Activated CD4-positive, alpha-beta T cell treated with anti-CD3 and anti-CD28 coated beads for 36 hours (primary cell): ENCODE measurements around the gene COPG2. TPM values are rescaled to one million over a fixed set of nuclear protein-coding genes. Genes with fewer than 3 reads are reported as not detected.
A peak's percentile ranks its signal among the peaks of the same experiment; 100 is the strongest.

Experiments used
- ATAC-seq: fragments of 200-7000 bp; cut with Tn5 transposase; one replicate; pipeline ENCODE4 v1.10.0; 2021; ENCODE audit warnings: mild to moderate bottlenecking, moderate library complexity
- CTCF ChIA-PET: fragments of 350-600 bp; sonication (Branson Sonifier 250); formaldehyde crosslinking; loops from one replicate; lab custom pipeline; 2021; ENCODE audit warnings: antibody characterized with exemption; lab: Charles Lee
- POLR2A ChIA-PET: fragments of 350-600 bp; sonication (Branson Sonifier 250); formaldehyde crosslinking; loops from one replicate; lab custom pipeline; 2021; ENCODE audit warnings: antibody characterized with exemption, inconsistent platforms; lab: Charles Lee
- DNase-seq: peaks from one replicate; pipeline ENCODE4 v3.0.0-alpha.2; 2020
- H3K27ac Mint-ChIP-seq: one replicate; pipeline ENCODE4 v1.8.0; 2021; ENCODE audit warnings: mixed read lengths
- H3K27me3 Mint-ChIP-seq: one replicate; pipeline ENCODE4 v1.8.0; 2021; ENCODE audit warnings: mixed read lengths
- H3K36me3 Mint-ChIP-seq: one replicate; pipeline ENCODE4 v1.8.0; 2021; ENCODE audit warnings: low read depth, mixed read lengths
- H3K4me1 Mint-ChIP-seq: one replicate; pipeline ENCODE4 v1.8.0; 2021; ENCODE audit warnings: mixed read lengths
- H3K4me3 Mint-ChIP-seq: one replicate; pipeline ENCODE4 v1.8.0; 2021; ENCODE audit warnings: mild to moderate bottlenecking, moderate library complexity, mixed read lengths
- H3K9me3 Mint-ChIP-seq: one replicate; pipeline ENCODE4 v1.8.0; 2021; ENCODE audit warnings: low read depth, mixed read lengths
- intact Hi-C, 2 experiments: fragments of 100-400 bp; cut with DNase I in 1 of 2; cut with micrococcal nuclease in 1 of 2; formaldehyde crosslinking; loops; one replicate each; pipeline versions ENCODE4 v1.14.2 to v1.15.1; 2022 to 2024; cut with DNase I, micrococcal nuclease
- total RNA-seq, 2 experiments: library from RNA; stranded (reverse); gene quantifications; one replicate each; pipeline ENCODE4 v1.2.3, GENCODE V29; 2021

Gene COPG2
- total RNA-seq, 2 experiments from 2014 or later = 23.5 to 25.9 TPM

- CTCF ChIA-PET = no interaction called here
- no peak overlapping the region for H3K27ac Mint-ChIP-seq
- DNase-seq (no peak), ATAC-seq (no peak)
- H3K4me1 Mint-ChIP-seq = no peaks in the 10 kb centered on the region
- intact Hi-C loops = no loop called here
- no peaks in the 10 kb centered on the region for H3K36me3 Mint-ChIP-seq
- H3K27me3 Mint-ChIP-seq = peaks cover 3% of the 10 kb centered on the region
- POLR2A ChIA-PET = no interaction called here
- H3K4me3 Mint-ChIP-seq = no peak overlapping the region
- H3K9me3 Mint-ChIP-seq = no peaks in the 10 kb centered on the region
Measured at GRCh38 chr7:130683026-130683425, 14.5 kb upstream of the COPG2 start.

GRCh38 chr7:130674456-130674855 is 5.9 kb upstream of the COPG2 start:
- ChIA-PET CTCF (no interaction called here), POLR2A (no interaction called here)
- H3K27me3 Mint-ChIP-seq = peaks cover 8% of the 10 kb centered on the region
- H3K36me3 Mint-ChIP-seq = no peaks in the 10 kb centered on the region
- H3K4me1 Mint-ChIP-seq = peaks cover 3% of the 10 kb centered on the region
- no peak overlapping the region for H3K27ac Mint-ChIP-seq
- intact Hi-C loops = no loop called here
- H3K9me3 Mint-ChIP-seq = no peaks in the 10 kb centered on the region
- H3K4me3 Mint-ChIP-seq = no peak overlapping the region
- ATAC-seq (no peak), DNase-seq (no peak)

GRCh38 chr7:130673066-130673465 is 4.5 kb upstream of the COPG2 start:
- peaks cover 9% of the 10 kb centered on the region for H3K4me1 Mint-ChIP-seq
- ChIA-PET POLR2A (no interaction called here), CTCF (no interaction called here)
- intact Hi-C loops = no loop called here
- no peaks in the 10 kb centered on the region for H3K36me3 Mint-ChIP-seq
- ATAC-seq = no peak
- H3K27me3 Mint-ChIP-seq = peaks cover 8% of the 10 kb centered on the region
- H3K9me3 Mint-ChIP-seq = no peaks in the 10 kb centered on the region
- H3K4me3 Mint-ChIP-seq = no peak overlapping the region
- DNase-seq = no peak
- H3K27ac Mint-ChIP-seq = no peak overlapping the region

- H3K4me3 Mint-ChIP-seq = no peak overlapping the region
- DNase-seq (no peak), ATAC-seq (no peak)
- no peaks in the 10 kb centered on the region for H3K36me3 Mint-ChIP-seq
- peaks cover 15% of the 10 kb centered on the region for H3K4me1 Mint-ChIP-seq
- peaks cover 5% of the 10 kb centered on the region for H3K27me3 Mint-ChIP-seq
- H3K27ac Mint-ChIP-seq = no peak overlapping the region
- intact Hi-C loops = no loop called here
- no peaks in the 10 kb centered on the region for H3K9me3 Mint-ChIP-seq
- ChIA-PET CTCF (interaction anchor here (0.6 kb wide), 2 partner anchors 15 to 86 kb away, joined by 3 to 4 read pairs; no protein-coding TSS in a partner anchor), POLR2A (no interaction called here)
Measured at GRCh38 chr7:130672146-130672545, 3.6 kb upstream of the COPG2 start.

- Mint-ChIP-seq H3K27ac (peak overlapping the region; percentile 70), H3K36me3 (peaks cover 2% of the 10 kb centered on the region), H3K27me3 (peaks cover 5% of the 10 kb centered on the region), H3K4me1 (peaks cover 16% of the 10 kb centered on the region), H3K9me3 (no peaks in the 10 kb centered on the region), H3K4me3 (peak overlapping the region; percentile 81)
- no peak for ATAC-seq
- intact Hi-C loops = loop anchor here in 1 of 2 experiments (2.0 to 10.0 kb wide), 2 partner anchors 660 to 714 kb away; partner anchors contain the start of gene UBE2H
- DNase-seq = no peak
- CTCF ChIA-PET = no interaction called here
- POLR2A ChIA-PET = no interaction called here
Measured at GRCh38 chr7:130669085-130669700, 645 bp upstream of the COPG2 start.

- H3K27me3 Mint-ChIP-seq = peaks cover 5% of the 10 kb centered on the region
- peaks cover 16% of the 10 kb centered on the region for H3K4me1 Mint-ChIP-seq
- ChIA-PET CTCF (interaction anchor here (1.0 kb wide), 1 partner anchor 462 kb away, joined by 3 read pairs; the partner anchor contains the start of gene TMEM209), POLR2A (no interaction called here)
- ATAC-seq = peak; percentile 3
- no peaks in the 10 kb centered on the region for H3K9me3 Mint-ChIP-seq
- H3K36me3 Mint-ChIP-seq = peaks cover 5% of the 10 kb centered on the region
- intact Hi-C loops = loop anchor here in 1 of 2 experiments (1.0 to 10.0 kb wide), 7 partner anchors 18 to 713 kb away; partner anchors contain the start of genes KLF14, KLHDC10, TMEM209 and UBE2H
- peak; percentile 22 for DNase-seq
- peak overlapping the region; percentile 77 for H3K4me3 Mint-ChIP-seq
- H3K27ac Mint-ChIP-seq = peak overlapping the region; percentile 55
Measured at GRCh38 chr7:130667593-130668257, 823 bp downstream of the COPG2 start.

- CTCF ChIA-PET = interaction anchor here (1.6 kb wide), 1 partner anchor 96 kb away, joined by 5 read pairs; no protein-coding TSS in a partner anchor
- peaks cover 30% of the 10 kb centered on the region for H3K36me3 Mint-ChIP-seq
Measured at GRCh38 chr7:130662426-130662825, 6.1 kb downstream of the COPG2 start.

GRCh38 chr7:130655286-130655685 is 13.3 kb downstream of the COPG2 start:
- H3K27me3 Mint-ChIP-seq = no peaks in the 10 kb centered on the region
- POLR2A ChIA-PET = no interaction called here
- peaks cover 16% of the 10 kb centered on the region for H3K36me3 Mint-ChIP-seq
- CTCF ChIA-PET = no interaction called here
- DNase-seq = no peak
- peaks cover 8% of the 10 kb centered on the region for H3K4me1 Mint-ChIP-seq
- H3K9me3 Mint-ChIP-seq = no peaks in the 10 kb centered on the region
- ATAC-seq = no peak
- intact Hi-C loops = no loop called here
- H3K4me3 Mint-ChIP-seq = no peak overlapping the region
- H3K27ac Mint-ChIP-seq = no peak overlapping the region

More at GRCh38 chr7:130662426-130662825, 6.1 kb downstream of the COPG2 start:
- peaks cover 4% of the 10 kb centered on the region for H3K4me1 Mint-ChIP-seq
- intact Hi-C loops = loop anchor here in 1 of 2 experiments (10.0 kb wide), 1 partner anchor 708 kb away; the partner anchor contains the start of gene UBE2H
- DNase-seq (no peak), ATAC-seq (no peak)
- H3K27ac Mint-ChIP-seq = no peak overlapping the region
- POLR2A ChIA-PET = no interaction called here
- no peaks in the 10 kb centered on the region for H3K27me3 Mint-ChIP-seq
- no peak overlapping the region for H3K4me3 Mint-ChIP-seq
- no peaks in the 10 kb centered on the region for H3K9me3 Mint-ChIP-seq

- H3K9me3 Mint-ChIP-seq = no peaks in the 10 kb centered on the region
- no peak for ATAC-seq
- peaks cover 16% of the 10 kb centered on the region for H3K36me3 Mint-ChIP-seq
- H3K27me3 Mint-ChIP-seq = no peaks in the 10 kb centered on the region
- ChIA-PET POLR2A (no interaction called here), CTCF (no interaction called here)
- no peak for DNase-seq
- H3K4me3 Mint-ChIP-seq = no peak overlapping the region
- H3K27ac Mint-ChIP-seq = no peak overlapping the region
- peaks cover 12% of the 10 kb centered on the region for H3K4me1 Mint-ChIP-seq
- intact Hi-C loops = no loop called here
Measured at GRCh38 chr7:130654850-130655249, 13.7 kb downstream of the COPG2 start.

- ATAC-seq (no peak), DNase-seq (no peak)
- Mint-ChIP-seq H3K36me3 (peaks cover 40% of the 10 kb centered on the region), H3K9me3 (peaks cover 13% of the 10 kb centered on the region), H3K27me3 (no peaks in the 10 kb centered on the region), H3K27ac (peak overlapping the region; percentile 49), H3K4me1 (peaks cover 33% of the 10 kb centered on the region), H3K4me3 (no peak overlapping the region)
- intact Hi-C loops = no loop called here
- ChIA-PET CTCF (no interaction called here), POLR2A (no interaction called here)
Measured at GRCh38 chr7:130650611-130651120, 17.9 kb downstream of the COPG2 start.

GRCh38 chr7:130649004-130649790 is 19.4 kb downstream of the COPG2 start:
- Mint-ChIP-seq H3K27ac (peak overlapping the region; percentile 87), H3K36me3 (peaks cover 50% of the 10 kb centered on the region), H3K9me3 (peaks cover 13% of the 10 kb centered on the region), H3K4me3 (peak overlapping the region; percentile 32), H3K27me3 (no peaks in the 10 kb centered on the region), H3K4me1 (peaks cover 33% of the 10 kb centered on the region)
- intact Hi-C loops = loop anchor here (1.0 to 10.0 kb wide), 14 partner anchors 8 to 536 kb away; partner anchors contain the start of genes CEP41 (in 2 of the 2), COPG2 (in 1 of the 2) and TMEM209 (in 1 of the 2)
- CTCF ChIA-PET = no interaction called here
- POLR2A ChIA-PET = no interaction called here
- ATAC-seq (peak; percentile 95), DNase-seq (peak; percentile 42)
